GM18519 (cell line): Measurements from ENCODE around the gene DNAJC12.
"Not testable (repeated sequence)": the region's sequence is repeated elsewhere in the genome, so short reads cannot be mapped to it uniquely, and the experiment has no call there.

Source experiments
- ATAC-seq: cut with Tn5 transposase; IDR thresholded peaks from one replicate; pipeline ENCODE4 v1.9.1; 2021; ENCODE audit warnings: mild to moderate bottlenecking, moderate library complexity; ENCODE audit not compliant: unreplicated experiment, low FRiP score

Gene DNAJC12

GRCh38 chr10:67841737-67842136 is 3.7 kb upstream of the DNAJC12 start:
- no peak for ATAC-seq

- no peak for ATAC-seq
Measured at GRCh38 chr10:67839951-67840350, 2.0 kb upstream of the DNAJC12 start.

GRCh38 chr10:67839511-67839910 is 1.5 kb upstream of the DNAJC12 start:
- not testable (repeated sequence) for ATAC-seq

- no peak for ATAC-seq
Measured at GRCh38 chr10:67836972-67837371, 1.0 kb downstream of the DNAJC12 start.

- no peak for ATAC-seq
Measured at GRCh38 chr10:67836488-67836887, 1.5 kb downstream of the DNAJC12 start.

- not testable (repeated sequence) for ATAC-seq
Measured at GRCh38 chr10:67835541-67836394, 2.2 kb downstream of the DNAJC12 start.

- ATAC-seq = no peak
Measured at GRCh38 chr10:67834375-67834774, 3.6 kb downstream of the DNAJC12 start.

- ATAC-seq = no peak
Measured at GRCh38 chr10:67827811-67828210, 10.2 kb downstream of the DNAJC12 start.

- ATAC-seq = peak; percentile 78
Measured at GRCh38 chr10:67819768-67820204, 18.2 kb downstream of the DNAJC12 start.

GRCh38 chr10:67818323-67818722 is 19.7 kb downstream of the DNAJC12 start:
- no peak for ATAC-seq

GRCh38 chr10:67816719-67817118 is 21.3 kb downstream of the DNAJC12 start:
- ATAC-seq = no peak

- no peak for ATAC-seq
Measured at GRCh38 chr10:67815571-67816059, 22.4 kb downstream of the DNAJC12 start.

GRCh38 chr10:67812007-67812406 is 26.0 kb downstream of the DNAJC12 start:
- no peak for ATAC-seq

GRCh38 chr10:67809107-67809506 is 28.9 kb downstream of the DNAJC12 start:
- ATAC-seq = no peak

- ATAC-seq = no peak
Measured at GRCh38 chr10:67808704-67809103, 29.3 kb downstream of the DNAJC12 start.

- no peak for ATAC-seq
Measured at GRCh38 chr10:67807855-67808456, 30.0 kb downstream of the DNAJC12 start.

- ATAC-seq = no peak
Measured at GRCh38 chr10:67804395-67804678, 33.7 kb downstream of the DNAJC12 start.

GRCh38 chr10:67803588-67804394 is 34.2 kb downstream of the DNAJC12 start:
- ATAC-seq = peak; percentile 81

- ATAC-seq = peak; percentile 21
Measured at GRCh38 chr10:67802767-67803538, 35.0 kb downstream of the DNAJC12 start.

GRCh38 chr10:67801118-67801517 is 36.9 kb downstream of the DNAJC12 start:
- ATAC-seq = no peak
